Uterus (tissue), 4 donors: ENCODE data around the gene KCNMA1. TPM values are rescaled to one million over a fixed set of nuclear protein-coding genes. Genes with fewer than 3 reads are reported as not detected.

Experiments used
- DNase-seq, 2 donors: peaks; one replicate each; pipeline ENCODE4 v3.0.0-alpha.2; 2019 to 2020
- H3K27ac ChIP-seq, 2 donors: fragments of 200-600 bp; sonication (generic); 1 replicate in 1 of 2; 2 replicates in 1 of 2; pipeline ENCODE4 v1.5.1; 2016 to 2018
- H3K27me3 ChIP-seq, 2 donors: fragments of 200-600 bp; sonication (generic); one replicate each; pipeline ENCODE4 v1.5.1; 2018 to 2019; ENCODE audit warnings: control low read depth in 1 of 2
- H3K36me3 ChIP-seq, 2 donors: fragments of 200-600 bp; sonication (generic); one replicate each; pipeline ENCODE4 v1.5.1; 2019; ENCODE audit warnings: control low read depth in 1 of 2
- H3K4me1 ChIP-seq, 2 donors: fragments of 200-600 bp; sonication (generic); one replicate each; pipeline ENCODE4 v1.5.1; 2018 to 2019; ENCODE audit warnings: control low read depth in 1 of 2
- H3K4me3 ChIP-seq, 2 donors: fragments of 200-600 bp; sonication (generic); 1 replicate in 1 of 2; 2 replicates in 1 of 2; pipeline ENCODE4 v1.5.1; 2018 to 2019; ENCODE audit warnings: mild to moderate bottlenecking in 1 of 2
- H3K9me3 ChIP-seq, 2 donors: fragments of 200-600 bp; sonication (generic); one replicate each; pipeline ENCODE4 v1.5.1; 2019; ENCODE audit warnings: control low read depth in 1 of 2
- CTCF ChIP-seq, 4 experiments: fragments of 200-600 bp in 2 of 4; fragments of 450-650 bp in 2 of 4; sonication (generic) in 2 of 4; IDR thresholded peaks; one replicate each; pipeline ENCODE4 v1.5.1; 2016 to 2019; ENCODE audit warnings: antibody characterized with exemption in 4 of 4, mild to moderate bottlenecking in 2 of 4, moderate library complexity in 1 of 4
- POLR2A ChIP-seq, 2 donors: fragments of 450-650 bp; IDR thresholded peaks; one replicate each; pipeline ENCODE4 v1.6.1; 2016; ENCODE audit warnings: antibody characterized with exemption in 2 of 2, mild to moderate bottlenecking in 1 of 2, moderate library complexity in 1 of 2
- intact Hi-C: fragments of 100-400 bp; cut with DNase I; formaldehyde crosslinking; loops from one replicate; pipeline ENCODE4 v1.15.1; 2023; ENCODE audit warnings: low total_unique reads
- total RNA-seq, 4 donors: library from RNA; depleted of rRNA in 3 of 4; stranded (reverse); fragments of >200 nt in 3 of 4; gene quantifications; one replicate each; pipeline versions ENCODE4 v1.1.0 to v1.2.4, GENCODE V29; 2014 to 2023
- donor health status: DM: yes; HTN: yes; CAD: no.

Gene KCNMA1
- total RNA-seq, 4 donors from 2014 or later = 86.2 to 236 (median 164) TPM

GRCh38 chr10:77247031-77247990, 390.3 kb downstream of the KCNMA1 start:
- H3K4me3 ChIP-seq = no peak overlapping the region
- DNase-seq = no peak

GRCh38 chr10:77245953-77246352, 391.7 kb downstream of the KCNMA1 start:
- H3K4me1 ChIP-seq = peaks cover 0 to 16% of the 10 kb centered on the region in 2 donors
- H3K4me3 ChIP-seq = no peak overlapping the region
- H3K36me3 ChIP-seq = no peaks in the 10 kb centered on the region
- DNase-seq = peak in 1 of 2 donors; percentile 59
- intact Hi-C loops = no loop called here
- no peaks in the 10 kb centered on the region for H3K27me3 ChIP-seq
- no peaks in the 10 kb centered on the region for H3K9me3 ChIP-seq
- TF ChIP-seq POLR2A (IDR thresholded peaks at IDR 0.05) (no peak), CTCF (IDR thresholded peaks at IDR 0.05) (no peak)
- peak overlapping the region; percentile 82 to 90 for H3K27ac ChIP-seq

More at GRCh38 chr10:77247031-77247990, 390.3 kb downstream of the KCNMA1 start:
- Histone ChIP-seq H3K27me3 (no peaks in the 10 kb centered on the region), H3K9me3 (no peaks in the 10 kb centered on the region), H3K36me3 (no peaks in the 10 kb centered on the region), H3K27ac (peak overlapping the region; percentile 82 to 90), H3K4me1 (peaks cover 0 to 16% of the 10 kb centered on the region in 2 donors)
- TF ChIP-seq CTCF (IDR thresholded peaks at IDR 0.05) (no peak), POLR2A (IDR thresholded peaks at IDR 0.05) (no peak)
- intact Hi-C loops = no loop called here

GRCh38 chr10:77244746-77245145, 392.9 kb downstream of the KCNMA1 start:
- peaks cover 0 to 16% of the 10 kb centered on the region in 2 donors for H3K4me1 ChIP-seq
- H3K9me3 ChIP-seq = no peaks in the 10 kb centered on the region
- no peak for TF ChIP-seq POLR2A (IDR thresholded peaks at IDR 0.05)
- no peak for TF ChIP-seq CTCF (IDR thresholded peaks at IDR 0.05)
- no peak overlapping the region for H3K4me3 ChIP-seq
- intact Hi-C loops = no loop called here
- no peaks in the 10 kb centered on the region for H3K36me3 ChIP-seq
- DNase-seq = peak; percentile 39 to 56
- no peaks in the 10 kb centered on the region for H3K27me3 ChIP-seq
- peak overlapping the region; percentile 82 to 90 for H3K27ac ChIP-seq

- TF ChIP-seq CTCF (IDR thresholded peaks at IDR 0.05) (no peak), POLR2A (IDR thresholded peaks at IDR 0.05) (no peak)
- peak overlapping the region; percentile 82 to 90 for H3K27ac ChIP-seq
- intact Hi-C loops = no loop called here
- no peaks in the 10 kb centered on the region for H3K9me3 ChIP-seq
- peaks cover 0 to 16% of the 10 kb centered on the region in 2 donors for H3K4me1 ChIP-seq
- no peak overlapping the region for H3K4me3 ChIP-seq
- H3K27me3 ChIP-seq = no peaks in the 10 kb centered on the region
- DNase-seq = no peak
- no peaks in the 10 kb centered on the region for H3K36me3 ChIP-seq
Measured at GRCh38 chr10:77244286-77244685, 393.3 kb downstream of the KCNMA1 start.

- H3K4me3 ChIP-seq = no peak overlapping the region
- no peaks in the 10 kb centered on the region for H3K36me3 ChIP-seq
- TF ChIP-seq POLR2A (IDR thresholded peaks at IDR 0.05) (no peak), CTCF (IDR thresholded peaks at IDR 0.05) (no peak)
- no peaks in the 10 kb centered on the region for H3K9me3 ChIP-seq
- intact Hi-C loops = no loop called here
- H3K27me3 ChIP-seq = no peaks in the 10 kb centered on the region
- DNase-seq = no peak
- peak overlapping the region; percentile 82 to 90 for H3K27ac ChIP-seq
- H3K4me1 ChIP-seq = peaks cover 0 to 8% of the 10 kb centered on the region in 2 donors
Measured at GRCh38 chr10:77241350-77241725, 396.3 kb downstream of the KCNMA1 start.
